Glutamatergic neuron (in vitro differentiated cells): Measurements from ENCODE around the gene PLCL1. TPM values are rescaled to one million over a fixed set of nuclear protein-coding genes. Genes with fewer than 3 reads are reported as not detected.

Experiments
- DNase-seq: peaks from one replicate; pipeline ENCODE4 v3.0.0; 2022
- H3K27ac Mint-ChIP-seq: one replicate; pipeline ENCODE4 v1.8.0; 2020; ENCODE audit warnings: mild to moderate bottlenecking, mixed read lengths, inconsistent platforms; ENCODE audit not compliant: unreplicated experiment
- H3K27me3 Mint-ChIP-seq: one replicate; pipeline ENCODE4 v1.8.0; 2020; ENCODE audit warnings: mild to moderate bottlenecking, moderate library complexity, mixed read lengths, inconsistent platforms; ENCODE audit not compliant: unreplicated experiment
- H3K36me3 Mint-ChIP-seq: one replicate; pipeline ENCODE4 v1.8.0; 2020; ENCODE audit warnings: mild to moderate bottlenecking, mixed read lengths, inconsistent platforms; ENCODE audit not compliant: unreplicated experiment
- H3K4me1 Mint-ChIP-seq: one replicate; pipeline ENCODE4 v1.8.0; 2020; ENCODE audit warnings: mild to moderate bottlenecking, low read depth, mixed read lengths, inconsistent platforms; ENCODE audit not compliant: unreplicated experiment
- H3K4me3 Mint-ChIP-seq: one replicate; pipeline ENCODE4 v1.8.0; 2020; ENCODE audit warnings: mild to moderate bottlenecking, mixed read lengths, inconsistent platforms; ENCODE audit not compliant: unreplicated experiment
- H3K9me3 Mint-ChIP-seq: one replicate; pipeline ENCODE4 v1.8.0; 2020; ENCODE audit warnings: mild to moderate bottlenecking, moderate library complexity, mixed read lengths, inconsistent platforms; ENCODE audit not compliant: unreplicated experiment
- CTCF ChIP-seq: fragments of 200-600 bp; sonication (generic); IDR thresholded peaks from one replicate; pipeline ENCODE4 v1.5.0; 2021; ENCODE audit not compliant: partially characterized antibody, unreplicated experiment
- total RNA-seq: library from RNA; stranded (reverse); fragmentation: NEBNext Ultra II Directional; extraction: Animal tissue kit (Norgen Biotek cat#: 25700); gene quantifications from one replicate; pipeline ENCODE4 v1.2.1, GENCODE V29; 2021; ENCODE audit not compliant: unreplicated experiment

PLCL1 gene
- total RNA-seq, 1 donor from 2014 or later: 28.8 TPM

DNA sequence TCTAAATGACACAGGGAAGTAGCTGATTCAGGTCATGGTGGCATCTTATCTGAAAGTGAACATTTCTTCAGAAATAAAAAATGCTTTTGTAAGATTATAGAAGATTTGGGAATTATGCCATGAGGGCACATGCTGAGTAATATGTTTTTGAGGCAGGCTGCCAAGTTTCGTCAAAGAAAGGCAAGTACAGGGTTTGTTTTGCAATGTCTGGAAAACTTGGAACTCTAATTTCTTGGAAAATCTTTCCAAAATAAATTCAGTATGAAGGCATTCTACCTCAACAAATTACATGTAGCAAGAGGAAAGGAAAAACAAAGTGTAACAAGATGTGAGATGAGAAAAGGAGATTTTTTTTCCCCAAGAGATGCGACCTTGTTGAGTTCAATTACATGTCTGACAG is 167.7 kb downstream of the PLCL1 start:
- H3K4me3 Mint-ChIP-seq: no peak overlapping the region
- DNase-seq: no peak
- no peak for TF ChIP-seq CTCF
- H3K36me3 Mint-ChIP-seq: no peaks in the 10 kb centered on the region
- H3K27ac Mint-ChIP-seq: no peak overlapping the region
- H3K9me3 Mint-ChIP-seq: no peaks in the 10 kb centered on the region
- no peaks in the 10 kb centered on the region for H3K4me1 Mint-ChIP-seq
- H3K27me3 Mint-ChIP-seq: peaks cover 3% of the 10 kb centered on the region

- Mint-ChIP-seq H3K27ac (no peak overlapping the region), H3K9me3 (no peaks in the 10 kb centered on the region), H3K27me3 (peaks cover 3% of the 10 kb centered on the region), H3K4me1 (no peaks in the 10 kb centered on the region), H3K4me3 (no peak overlapping the region), H3K36me3 (no peaks in the 10 kb centered on the region)
- no peak for TF ChIP-seq CTCF
- no peak for DNase-seq
These were observed 168.2 kb downstream of the PLCL1 start for GRCh38 chr2:197972587-197972986.

DNA sequence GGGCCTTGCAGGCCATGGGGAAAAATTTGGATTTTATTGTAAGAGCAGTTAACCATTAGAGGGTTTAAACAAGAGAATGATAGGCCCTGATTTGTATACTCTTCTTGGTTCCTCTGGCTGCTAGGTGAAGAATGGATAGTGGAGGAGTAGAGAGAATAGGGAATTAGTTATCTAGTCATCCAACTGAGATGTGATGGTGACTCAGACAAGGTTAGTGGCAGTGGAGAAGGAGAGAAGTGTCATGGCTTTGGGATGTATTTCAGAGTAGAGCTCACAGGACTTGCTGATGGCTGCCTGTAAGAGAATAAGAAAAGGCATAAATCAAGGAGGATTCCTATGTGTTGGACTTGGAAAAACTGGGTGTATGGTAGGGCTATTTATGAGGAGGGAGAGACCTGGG is 169.4 kb downstream of the PLCL1 start:
- peaks cover 3% of the 10 kb centered on the region for H3K27me3 Mint-ChIP-seq
- no peak for DNase-seq
- H3K4me3 Mint-ChIP-seq: no peak overlapping the region
- no peaks in the 10 kb centered on the region for H3K9me3 Mint-ChIP-seq
- H3K27ac Mint-ChIP-seq: no peak overlapping the region
- H3K4me1 Mint-ChIP-seq: no peaks in the 10 kb centered on the region
- no peaks in the 10 kb centered on the region for H3K36me3 Mint-ChIP-seq
- TF ChIP-seq CTCF: no peak

DNA sequence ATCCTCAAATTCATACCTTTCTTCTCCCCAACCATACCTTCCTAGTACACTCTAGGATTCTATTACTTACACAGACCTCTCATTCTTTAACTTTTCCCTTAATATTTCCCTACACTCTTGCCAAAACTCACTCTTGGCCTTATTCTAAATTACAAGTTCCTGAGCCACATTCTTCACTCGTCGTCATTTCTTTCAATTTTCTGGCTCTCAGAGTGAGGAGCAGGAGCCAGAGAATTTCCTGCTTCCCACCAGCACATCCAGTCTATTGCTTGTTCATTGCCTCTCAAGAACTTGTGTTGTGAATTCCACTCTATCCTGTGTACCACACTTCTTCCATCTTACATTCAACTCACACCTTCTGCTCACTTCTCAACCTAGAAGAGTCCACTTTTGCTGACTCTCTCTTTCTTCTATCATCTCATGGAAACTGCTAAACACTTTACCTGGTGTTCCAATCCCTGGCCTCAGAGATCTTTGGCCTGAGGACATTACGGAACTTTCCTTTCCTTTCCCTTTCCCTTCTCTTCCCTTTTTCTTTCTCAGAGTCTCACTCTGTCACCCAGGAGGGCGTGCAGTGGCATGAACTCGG is 171.6 kb downstream of the PLCL1 start:
- H3K9me3 Mint-ChIP-seq: no peaks in the 10 kb centered on the region
- no peaks in the 10 kb centered on the region for H3K4me1 Mint-ChIP-seq
- H3K27ac Mint-ChIP-seq: no peak overlapping the region
- peaks cover 8% of the 10 kb centered on the region for H3K27me3 Mint-ChIP-seq
- H3K4me3 Mint-ChIP-seq: no peak overlapping the region
- no peak for TF ChIP-seq CTCF
- no peak for DNase-seq
- H3K36me3 Mint-ChIP-seq: no peaks in the 10 kb centered on the region

GRCh38 chr2:197978971-197979370 is 174.6 kb downstream of the PLCL1 start:
- H3K27me3 Mint-ChIP-seq: peaks cover 6% of the 10 kb centered on the region
- TF ChIP-seq CTCF: no peak

More at GRCh38 chr2:197978971-197979370, 174.6 kb downstream of the PLCL1 start:
- H3K4me3 Mint-ChIP-seq: no peak overlapping the region
- no peaks in the 10 kb centered on the region for H3K4me1 Mint-ChIP-seq
- no peak for DNase-seq
- no peaks in the 10 kb centered on the region for H3K36me3 Mint-ChIP-seq
- no peak overlapping the region for H3K27ac Mint-ChIP-seq
- H3K9me3 Mint-ChIP-seq: no peaks in the 10 kb centered on the region
